Lung microvascular endothelial cell (primary cell): ENCODE data around the gene LMBR1L. TPM values are rescaled to one million over a fixed set of nuclear protein-coding genes. Genes with fewer than 3 reads are reported as not detected.
"Not testable (repeated sequence)": the region's sequence is repeated elsewhere in the genome, so short reads cannot be mapped to it uniquely, and the experiment has no call there.

ENCODE experiments used
- DNase-seq, 2 donors: peaks; one replicate each; pipeline versions ENCODE4 v3.0.0 to v3.0.0-alpha.2; 2010; ENCODE audit warnings: low read depth in 2 of 2
- total RNA-seq: library from RNA; depleted of rRNA; stranded (reverse); fragments of >200 nt; gene quantifications from 2 replicates; pipeline ENCODE4 v1.2.1, GENCODE V29; 2014

LMBR1L gene
- total RNA-seq, 1 donor from 2014 or later, result 76.4 TPM

GRCh38 chr12:49088150-49088931 lies 22.3 kb downstream of the LMBR1L start:
- DNase-seq, result peak; percentile 88 to 95

- DNase-seq, result no peak
Observed at GRCh38 chr12:49086116-49086515, 24.5 kb downstream of the LMBR1L start.

- no peak for DNase-seq
Observed at GRCh38 chr12:49084438-49084837, 26.2 kb downstream of the LMBR1L start.

DNA sequence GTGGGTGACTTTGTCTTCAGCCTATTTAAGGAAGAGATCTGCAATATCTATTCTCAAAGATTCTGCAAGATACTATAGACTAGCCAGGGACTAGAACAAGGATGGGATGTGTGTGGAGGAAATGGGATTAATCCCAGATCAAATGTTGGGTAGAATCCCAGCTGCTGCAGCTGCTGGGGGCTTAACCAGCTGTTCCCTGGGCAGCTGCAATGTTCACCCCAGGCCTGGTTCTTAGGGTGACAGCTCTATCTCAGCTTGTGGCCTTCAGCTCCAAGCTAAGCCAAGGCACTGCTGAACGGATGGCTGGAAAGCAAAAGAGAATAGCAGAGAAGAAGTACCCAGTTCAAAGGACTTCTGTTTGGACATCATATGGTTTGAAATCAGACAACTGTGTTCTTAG lies 30.9 kb downstream of the LMBR1L start:
- DNase-seq, result no peak

- no peak for DNase-seq
Observed at GRCh38 chr12:49070971-49071370, 39.7 kb downstream of the LMBR1L start.

- peak; percentile 98 to 99 for DNase-seq
Observed at GRCh38 chr12:49069507-49070346, 40.9 kb downstream of the LMBR1L start, which contains the start of gene RHEBL1. TSS of gene RHEBL1 (minus strand) at chr12:49069979. CDS start at chr12:49069785, 194 bp downstream.

- no peak for DNase-seq
Observed at GRCh38 chr12:49068879-49069506, 41.7 kb downstream of the LMBR1L start.

GRCh38 chr12:49066120-49066519 lies 44.5 kb downstream of the LMBR1L start:
- no peak for DNase-seq

GRCh38 chr12:49064767-49065152 lies 45.9 kb downstream of the LMBR1L start:
- no peak for DNase-seq

- not testable (repeated sequence) for DNase-seq
Observed at GRCh38 chr12:49061916-49062315, 48.7 kb downstream of the LMBR1L start.

DNA sequence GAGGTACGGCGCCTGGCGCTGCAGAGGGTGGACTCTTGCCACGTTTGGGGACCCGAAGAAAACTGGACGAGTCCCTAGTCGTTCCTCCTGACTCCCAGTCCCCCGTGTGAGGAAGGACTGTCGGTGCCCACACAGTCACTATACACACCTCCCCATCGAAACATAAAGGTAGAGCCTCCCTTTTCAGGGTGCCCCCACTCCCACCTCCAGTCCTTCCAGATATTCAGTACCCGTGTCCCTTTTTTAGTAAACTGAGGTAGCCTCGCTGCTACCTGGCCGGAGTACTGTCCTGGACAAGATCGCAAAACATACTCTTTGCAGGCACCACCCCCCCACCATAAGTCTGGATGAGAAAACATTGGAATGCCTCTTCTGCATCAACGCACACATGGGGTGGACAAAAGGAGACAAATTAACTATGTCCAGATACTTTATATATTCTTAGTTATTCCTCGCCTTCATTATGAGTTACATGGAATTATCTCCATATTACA lies 49.4 kb downstream of the LMBR1L start:
- DNase-seq, result no peak

GRCh38 chr12:49060237-49061156 lies 50.1 kb downstream of the LMBR1L start, which contains the start of gene KMT2D:
TSS of gene KMT2D (minus strand) at chr12:49060794. CDS start at chr12:49055324, 5,470 bp downstream.
- DNase-seq, result peak; percentile 98 to 99

- peak; percentile 54 to 61 for DNase-seq
Observed at GRCh38 chr12:49059299-49060171, 51.1 kb downstream of the LMBR1L start.

- DNase-seq, result peak in 1 of 2 donors; percentile 25
Observed at GRCh38 chr12:49059045-49059298, 51.7 kb downstream of the LMBR1L start.

DNA sequence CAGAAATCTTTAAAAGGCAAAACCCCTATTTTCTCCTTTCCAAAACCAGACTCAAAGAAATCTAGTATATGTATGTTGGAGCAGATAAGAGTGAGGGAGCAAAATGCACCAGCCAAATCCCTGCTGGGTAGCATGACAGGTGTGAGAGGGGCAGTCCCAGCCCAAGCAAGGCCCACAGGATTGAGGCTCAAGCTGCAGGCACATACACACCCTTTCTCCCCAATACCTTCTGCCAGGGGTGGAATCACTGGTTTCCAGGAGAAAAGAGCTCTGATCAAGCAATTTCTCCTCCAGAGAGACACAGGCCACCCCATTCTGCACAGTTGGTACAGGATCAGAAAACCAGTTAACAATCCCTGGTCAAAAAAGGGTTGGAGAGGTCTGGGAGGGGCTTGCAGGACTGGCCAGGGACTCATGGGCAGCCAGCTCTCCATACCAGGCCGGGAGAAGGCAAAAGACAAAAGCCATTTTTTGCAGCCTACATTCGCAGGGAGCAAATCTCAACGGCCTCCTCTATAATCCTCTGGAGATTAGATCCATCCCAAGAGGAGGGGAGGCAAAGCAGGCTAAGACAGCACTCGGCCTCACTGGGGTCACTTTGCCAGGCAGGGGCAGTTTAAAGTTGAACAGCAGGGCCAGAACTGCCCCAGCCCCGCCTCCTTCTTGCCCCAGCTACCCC lies 52.1 kb downstream of the LMBR1L start:
- no peak for DNase-seq

DNA sequence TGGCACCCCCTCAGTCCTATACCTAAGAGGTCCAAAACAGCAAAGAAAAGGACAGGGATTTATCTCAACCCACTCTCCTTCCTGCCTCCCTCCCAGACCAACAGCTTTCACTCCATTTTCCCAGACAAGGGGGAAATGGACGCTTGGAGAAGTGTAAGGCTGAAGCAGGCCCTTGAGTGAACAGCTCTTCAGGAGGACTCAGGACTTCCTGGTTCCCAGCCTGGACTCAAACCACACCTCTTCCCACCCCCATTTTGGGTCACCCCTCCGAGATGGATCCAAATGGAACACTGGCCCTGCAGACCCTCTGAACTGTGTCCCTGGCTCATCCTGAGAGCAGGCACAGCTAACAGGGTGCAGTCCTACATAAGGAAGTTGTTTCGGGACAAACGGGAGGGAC lies 52.8 kb downstream of the LMBR1L start:
- peak in 1 of 2 donors; percentile 29 for DNase-seq

GRCh38 chr12:49055978-49056754 lies 54.5 kb downstream of the LMBR1L start:
- peak; percentile 87 to 93 for DNase-seq

GRCh38 chr12:49055092-49055491 lies 55.6 kb downstream of the LMBR1L start:
- no peak for DNase-seq

GRCh38 chr12:49054524-49054923 lies 56.1 kb downstream of the LMBR1L start:
- no peak for DNase-seq
